SIG-M5 treated with dmso at 0.1 percent for 504 hours (cell line): Measurements from ENCODE around the gene MAP4K2.

Experiments
- DNase-seq: peaks from one replicate; lab custom pipeline; 2025; ENCODE audit not compliant: unreplicated experiment; lab: John Stamatoyannopoulos, UW

MAP4K2 gene

DNA sequence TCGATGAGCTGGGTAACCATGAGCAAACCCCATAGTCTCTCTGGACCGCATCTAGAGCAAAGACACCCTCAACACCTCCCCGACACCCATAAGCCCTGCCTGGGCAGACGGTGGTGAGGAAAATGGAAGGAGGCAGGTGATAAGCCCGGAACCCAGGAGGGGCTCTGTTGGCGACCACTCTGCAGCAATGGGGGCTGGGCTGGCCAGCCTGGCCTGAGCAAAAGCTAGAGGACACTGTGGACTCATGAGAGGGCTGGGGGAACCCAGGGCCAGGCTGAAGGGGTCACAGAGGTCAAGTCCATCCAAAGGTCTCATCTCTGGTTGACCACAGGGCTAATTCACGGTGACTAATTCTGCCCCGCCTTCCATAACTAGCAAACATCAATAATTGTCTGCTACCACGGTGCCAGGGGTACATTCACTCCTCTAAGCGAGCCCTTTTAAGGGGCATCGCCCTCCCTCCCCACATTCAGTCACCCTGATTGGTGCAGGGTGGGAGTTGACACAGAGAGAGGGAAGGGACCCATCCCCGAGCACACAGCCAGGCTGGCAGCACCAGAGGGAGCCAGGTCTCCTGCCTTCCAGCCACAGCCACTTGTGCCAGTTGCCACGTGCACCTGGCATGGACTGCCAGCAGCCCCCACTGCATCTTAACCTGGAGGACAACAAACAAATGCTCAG, 47.2 kb downstream of the MAP4K2 start:
- no peak for DNase-seq

- no peak for DNase-seq
Observed at GRCh38 chr11:64754919-64755662, 47.9 kb downstream of the MAP4K2 start.

- no peak for DNase-seq
Observed at GRCh38 chr11:64754124-64754918, 48.7 kb downstream of the MAP4K2 start.

DNA sequence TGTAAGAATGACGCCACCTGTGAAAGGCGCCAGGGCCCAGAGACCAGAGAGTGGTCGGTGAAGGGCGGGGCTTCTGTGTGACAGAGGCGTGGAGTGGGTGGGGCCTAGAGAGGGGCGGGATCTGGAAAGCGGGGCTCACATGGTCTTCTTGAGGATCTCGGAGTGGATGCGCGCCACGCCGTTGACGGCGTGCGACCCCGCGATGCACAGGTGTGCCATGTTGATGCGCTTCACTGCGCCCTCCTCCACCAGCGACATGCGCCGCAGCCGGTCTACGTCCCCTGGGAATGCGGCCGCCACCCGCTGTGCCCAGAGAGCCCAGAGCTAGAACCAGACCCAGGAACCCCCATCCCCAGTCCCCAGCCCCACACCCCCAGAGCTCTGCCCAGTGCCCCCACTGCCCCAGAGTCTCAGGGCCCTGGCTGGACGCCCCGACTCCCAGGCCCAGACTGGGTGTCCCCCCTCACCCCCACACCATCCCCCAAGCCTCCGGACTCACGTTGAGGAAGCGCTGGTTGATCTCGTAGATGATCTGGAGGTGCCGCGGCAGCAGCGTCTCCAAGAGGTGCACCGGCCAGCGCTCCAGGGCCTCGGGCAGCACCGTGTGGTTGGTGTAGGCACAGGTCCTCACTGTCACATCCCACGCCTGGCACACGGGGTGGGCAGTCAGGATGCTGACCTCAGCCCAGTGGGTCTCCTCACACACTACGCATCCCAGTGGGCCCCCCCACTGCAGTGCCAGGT, 49.5 kb downstream of the MAP4K2 start:
- no peak for DNase-seq

DNA sequence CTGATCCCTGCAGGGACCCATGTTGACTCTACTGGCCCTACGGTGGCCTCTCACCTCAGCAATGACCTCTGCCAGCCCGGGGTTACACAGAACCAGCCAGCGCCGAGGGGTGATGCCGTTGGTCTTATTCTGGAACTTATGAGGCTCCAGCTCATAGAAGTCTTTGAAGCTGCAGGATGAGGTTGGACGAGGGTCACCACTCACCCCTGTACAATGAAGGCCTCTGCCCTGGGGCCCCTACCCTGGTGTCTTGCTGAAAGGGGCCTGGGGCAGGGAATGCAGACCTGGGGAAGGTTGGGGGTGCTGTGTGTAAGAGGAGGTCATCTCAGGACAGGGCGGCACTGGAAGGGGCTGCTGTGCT, 50.0 kb downstream of the MAP4K2 start:
- no peak for DNase-seq

GRCh38 chr11:64752175-64752970, 50.6 kb downstream of the MAP4K2 start:
- no peak for DNase-seq

GRCh38 chr11:64751580-64751979, 51.4 kb downstream of the MAP4K2 start:
- DNase-seq = no peak

DNA sequence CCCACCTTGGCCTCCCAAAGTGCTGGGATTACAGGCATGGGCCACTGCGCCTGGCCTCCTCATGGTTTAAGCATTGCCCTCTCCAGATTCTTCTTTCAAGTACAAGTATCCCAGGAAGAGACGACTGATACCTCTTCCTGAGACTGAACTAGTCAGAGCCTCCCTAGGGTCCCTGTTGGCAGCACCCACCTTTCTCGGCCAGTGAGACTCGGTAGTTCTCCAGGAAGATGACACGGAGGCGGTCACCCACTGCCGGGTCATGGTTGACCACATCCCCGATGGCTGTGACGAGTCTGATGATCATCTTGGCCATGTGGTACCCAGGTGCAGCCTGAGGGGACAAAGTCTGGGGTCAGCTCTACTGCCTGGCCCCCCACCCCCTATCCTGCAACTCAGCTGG, 51.9 kb downstream of the MAP4K2 start:
- no peak for DNase-seq

- DNase-seq = no peak
Observed at GRCh38 chr11:64750361-64751054, 52.5 kb downstream of the MAP4K2 start.

DNA sequence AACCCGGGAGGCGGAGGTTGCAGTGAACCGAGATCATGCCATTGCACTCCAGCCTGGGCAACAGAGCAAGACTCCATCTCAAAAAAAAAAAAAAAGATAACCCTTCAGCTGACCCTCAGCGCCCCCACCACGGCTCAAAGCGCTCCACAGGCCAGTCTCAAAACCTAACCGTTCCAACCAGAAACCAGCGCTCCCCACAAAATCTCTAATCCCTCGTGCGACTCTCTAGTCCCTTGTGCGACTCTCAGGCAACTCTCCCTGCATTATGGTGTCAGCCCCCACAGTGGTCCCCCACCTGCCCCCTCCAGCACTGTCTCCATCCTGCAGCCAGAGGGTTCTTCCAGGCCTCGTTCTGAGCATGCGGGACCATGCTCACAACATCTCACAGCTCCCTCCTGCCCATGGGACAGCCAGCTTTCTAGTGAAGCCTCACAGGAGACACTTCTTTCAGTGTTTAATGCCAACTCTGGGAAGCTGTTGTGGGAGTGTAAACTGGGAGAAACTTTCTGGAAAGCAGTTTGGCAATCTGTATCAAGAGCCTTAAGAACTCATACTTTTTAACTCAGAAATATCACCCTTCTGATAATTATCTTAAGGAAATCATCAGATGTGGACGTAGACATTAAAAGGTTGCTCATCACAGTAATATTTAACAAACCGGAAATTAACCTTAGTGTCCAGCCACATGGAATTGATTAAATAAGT, 54.9 kb downstream of the MAP4K2 start:
- DNase-seq = no peak

DNA sequence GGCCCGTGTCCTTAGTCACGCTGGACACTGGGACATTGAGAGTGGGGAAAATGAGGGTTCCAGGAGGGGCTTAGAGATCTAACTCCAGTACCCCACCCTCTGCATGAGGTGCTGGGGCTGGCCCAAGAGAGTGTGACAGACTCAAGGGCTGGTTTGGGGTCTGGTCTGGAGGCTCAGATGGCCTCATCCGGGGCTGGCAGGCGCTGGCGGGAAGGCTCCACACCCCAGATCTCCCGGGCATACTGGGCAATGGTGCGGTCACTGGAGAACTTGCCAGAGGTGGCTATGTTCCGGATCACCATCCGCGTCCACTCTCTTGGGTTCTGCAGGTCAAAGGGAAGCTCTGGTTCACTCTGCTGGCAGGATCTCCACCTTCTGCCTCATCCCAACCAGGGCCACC, 56.5 kb downstream of the MAP4K2 start:
- DNase-seq = no peak

- DNase-seq = peak; percentile 80
Observed at GRCh38 chr11:64745521-64746328, 57.3 kb downstream of the MAP4K2 start.

DNA sequence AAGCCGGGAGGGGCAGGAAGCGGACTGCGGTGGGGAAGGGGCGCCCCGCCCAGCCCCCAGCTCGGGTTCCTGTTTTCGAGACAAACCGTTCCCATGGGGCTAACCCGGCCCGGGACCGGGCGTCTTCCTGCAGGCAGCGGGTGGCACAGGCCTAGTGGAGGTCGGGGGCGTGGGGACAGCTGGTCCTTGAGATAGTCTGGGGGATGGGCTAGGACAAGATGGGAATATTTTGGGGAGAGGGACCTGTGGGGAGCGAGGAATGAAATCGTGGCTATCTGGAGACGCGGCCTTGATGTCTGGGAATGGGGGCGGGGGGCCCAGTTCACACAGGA, 57.9 kb downstream of the MAP4K2 start:
- DNase-seq = peak; percentile 85

DNA sequence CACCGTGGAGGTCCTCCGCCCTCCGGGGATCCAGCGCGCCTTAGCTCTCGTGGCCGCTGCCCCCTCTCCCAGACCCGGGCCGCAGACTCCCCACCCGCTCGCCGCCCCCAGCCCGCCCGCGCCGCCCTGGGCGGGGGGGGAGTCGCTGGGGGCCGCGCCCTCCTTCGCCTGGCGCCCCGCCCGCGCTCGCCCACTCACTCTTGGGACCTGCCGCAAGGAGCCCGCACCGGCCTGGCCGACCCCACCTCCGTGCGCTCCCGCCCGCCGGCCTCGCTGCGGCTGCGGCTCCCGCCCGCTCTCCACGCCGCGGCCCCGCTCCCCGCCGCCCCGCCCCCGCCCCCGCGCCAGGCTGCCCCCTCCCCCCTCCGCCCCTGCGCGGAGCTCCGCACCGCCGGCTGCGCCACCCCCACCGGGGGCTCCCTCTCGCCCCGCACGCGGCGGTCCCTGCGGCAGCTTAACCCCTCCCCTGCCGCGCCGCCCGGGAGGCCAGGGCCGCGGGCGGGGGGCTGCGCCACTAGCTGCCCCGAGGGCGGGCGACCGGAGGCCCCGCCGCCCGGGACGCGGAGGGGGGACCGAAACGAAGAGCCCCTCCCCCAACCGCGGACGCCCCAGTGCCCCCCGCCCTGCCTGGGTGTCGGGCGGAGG, 58.3 kb downstream of the MAP4K2 start:
- no peak for DNase-seq

DNA sequence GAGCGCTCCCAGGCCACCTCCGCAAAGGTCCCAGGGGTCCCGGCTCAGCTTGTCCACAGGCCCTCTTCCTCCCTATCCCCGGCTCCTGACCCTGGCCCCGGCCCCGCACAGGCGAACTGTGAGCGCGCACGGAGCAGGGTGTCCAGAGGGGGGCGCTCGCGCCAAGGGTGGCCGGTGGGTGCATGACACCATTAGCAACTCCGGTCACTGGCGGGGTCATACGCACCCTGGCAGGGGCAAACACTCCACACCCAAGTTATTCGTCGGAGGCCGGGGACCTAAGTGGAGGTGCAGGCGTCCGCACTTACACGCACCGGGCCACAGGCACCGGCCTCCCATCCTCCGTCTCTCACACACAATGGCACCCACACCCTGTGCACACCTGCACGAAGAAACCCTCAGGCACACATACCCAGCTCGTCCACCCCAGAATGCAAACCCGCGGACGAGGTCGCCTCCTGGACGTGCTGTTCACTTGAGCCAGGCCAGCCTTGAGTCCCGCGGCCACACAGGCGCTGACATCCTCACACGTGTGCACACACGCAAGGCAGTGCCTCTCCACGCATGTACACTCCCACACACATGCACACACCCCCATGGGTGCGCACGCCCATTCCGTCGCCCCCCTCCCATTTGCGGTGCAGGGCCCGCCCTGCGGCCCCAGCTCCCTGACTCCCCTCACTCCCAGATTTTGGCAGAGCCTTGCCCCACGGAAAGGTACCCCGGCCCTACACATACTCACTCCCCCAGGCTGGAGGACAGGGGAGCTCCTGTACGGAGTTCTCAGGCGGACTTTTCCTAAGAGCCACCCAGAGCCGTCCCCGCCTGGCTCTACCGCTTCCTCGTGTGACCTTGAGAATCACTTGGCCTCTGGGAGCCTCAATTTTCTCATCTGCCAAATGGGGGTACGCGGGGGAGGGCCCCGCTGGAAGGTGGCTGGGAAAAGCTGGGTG, 59.1 kb downstream of the MAP4K2 start, which contains the start of gene RASGRP2:
RASGRP2 (minus strand) TSS at position 552 of the 953 bp plus-strand sequence. CDS start 1,276 bp downstream, outside the sequence.
- peak; percentile 79 for DNase-seq

- DNase-seq = peak; percentile 92
Observed at GRCh38 chr11:64742889-64743590, 60.0 kb downstream of the MAP4K2 start.
